HL-60 (cell line): ENCODE results near the gene ANKRD13A.

Experiments used
- CTCF ChIP-seq: IDR thresholded peaks from one replicate; pipeline ENCODE4 v1.5.1; 2011; ENCODE audit warnings: low read length, control low read depth, inconsistent platforms; ENCODE audit not compliant: insufficient read depth
- GABPA ChIP-seq: IDR thresholded peaks from 2 replicates; pipeline ENCODE4 v1.6.1; 2012; ENCODE audit warnings: low read depth
- POLR2AphosphoS5 ChIP-seq: IDR thresholded peaks from 2 replicates; pipeline ENCODE4 v1.6.1; 2012; ENCODE audit warnings: low read depth
- SPI1 ChIP-seq: IDR thresholded peaks from 2 replicates; pipeline ENCODE4 v1.6.1; 2012; ENCODE audit warnings: low read depth, mild to moderate bottlenecking, borderline replicate concordance
- TF ChIP-seq, protein P1 (sequence below): IDR thresholded peaks from 2 replicates; pipeline ENCODE4 v1.6.1; 2012; ENCODE audit warnings: low read depth; ENCODE audit not compliant: insufficient replicate concordance

DNA sequence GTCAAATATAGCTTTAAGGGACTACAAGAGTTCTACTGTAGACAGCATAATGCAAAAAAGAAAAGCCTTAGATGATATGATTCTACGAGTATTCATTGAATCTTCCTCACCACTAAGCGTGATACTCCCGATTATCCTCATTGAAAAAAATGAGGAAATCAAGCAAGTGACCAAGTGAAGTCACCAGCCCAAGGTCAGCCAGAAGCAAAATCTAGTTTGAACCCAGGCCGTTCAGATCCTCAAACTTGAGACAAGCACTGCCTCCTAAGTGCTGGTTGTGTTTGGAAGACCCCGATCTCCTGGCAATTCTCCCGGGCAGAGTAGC, 3.9 kb upstream of the ANKRD13A start:
- no peak for TF ChIP-seq CTCF
- no peak for TF ChIP-seq GABPA
- TF ChIP-seq, protein P1, sequence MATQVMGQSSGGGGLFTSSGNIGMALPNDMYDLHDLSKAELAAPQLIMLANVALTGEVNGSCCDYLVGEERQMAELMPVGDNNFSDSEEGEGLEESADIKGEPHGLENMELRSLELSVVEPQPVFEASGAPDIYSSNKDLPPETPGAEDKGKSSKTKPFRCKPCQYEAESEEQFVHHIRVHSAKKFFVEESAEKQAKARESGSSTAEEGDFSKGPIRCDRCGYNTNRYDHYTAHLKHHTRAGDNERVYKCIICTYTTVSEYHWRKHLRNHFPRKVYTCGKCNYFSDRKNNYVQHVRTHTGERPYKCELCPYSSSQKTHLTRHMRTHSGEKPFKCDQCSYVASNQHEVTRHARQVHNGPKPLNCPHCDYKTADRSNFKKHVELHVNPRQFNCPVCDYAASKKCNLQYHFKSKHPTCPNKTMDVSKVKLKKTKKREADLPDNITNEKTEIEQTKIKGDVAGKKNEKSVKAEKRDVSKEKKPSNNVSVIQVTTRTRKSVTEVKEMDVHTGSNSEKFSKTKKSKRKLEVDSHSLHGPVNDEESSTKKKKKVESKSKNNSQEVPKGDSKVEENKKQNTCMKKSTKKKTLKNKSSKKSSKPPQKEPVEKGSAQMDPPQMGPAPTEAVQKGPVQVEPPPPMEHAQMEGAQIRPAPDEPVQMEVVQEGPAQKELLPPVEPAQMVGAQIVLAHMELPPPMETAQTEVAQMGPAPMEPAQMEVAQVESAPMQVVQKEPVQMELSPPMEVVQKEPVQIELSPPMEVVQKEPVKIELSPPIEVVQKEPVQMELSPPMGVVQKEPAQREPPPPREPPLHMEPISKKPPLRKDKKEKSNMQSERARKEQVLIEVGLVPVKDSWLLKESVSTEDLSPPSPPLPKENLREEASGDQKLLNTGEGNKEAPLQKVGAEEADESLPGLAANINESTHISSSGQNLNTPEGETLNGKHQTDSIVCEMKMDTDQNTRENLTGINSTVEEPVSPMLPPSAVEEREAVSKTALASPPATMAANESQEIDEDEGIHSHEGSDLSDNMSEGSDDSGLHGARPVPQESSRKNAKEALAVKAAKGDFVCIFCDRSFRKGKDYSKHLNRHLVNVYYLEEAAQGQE, result no peak
- no peak for TF ChIP-seq POLR2AphosphoS5
- TF ChIP-seq SPI1, result no peak; the same call in 1 of the 2 replicates
